ENCODE measurements around the gene BCL2L12. TPM values are rescaled to one million over a fixed set of nuclear protein-coding genes. Genes with fewer than 3 reads are reported as not detected.
A peak's percentile ranks its signal among the peaks of the same experiment; 100 is the strongest.

Gene BCL2L12
- total and polyA plus RNA-seq, 9 donors: 6.7 to 21.0 (median 15.6) TPM

DNA sequence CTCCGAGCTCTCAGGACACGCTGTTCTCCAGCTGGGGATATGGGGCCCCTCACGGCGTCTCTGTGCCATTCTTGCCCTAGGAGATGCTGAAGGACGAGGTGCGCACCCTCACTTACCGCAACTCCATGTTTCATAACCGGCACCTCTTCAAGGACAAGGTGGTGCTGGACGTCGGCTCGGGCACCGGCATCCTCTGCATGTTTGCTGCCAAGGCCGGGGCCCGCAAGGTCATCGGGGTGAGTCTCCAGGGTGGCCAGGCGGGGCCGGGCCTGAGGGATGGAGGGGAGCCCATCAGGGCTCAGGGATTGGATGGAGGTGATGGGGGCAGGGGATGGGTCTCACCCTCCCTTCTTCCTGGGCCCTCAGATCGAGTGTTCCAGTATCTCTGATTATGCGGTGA is 16.1 kb downstream of the BCL2L12 start:
- intact Hi-C loops (cut with DNase I): loop anchor here in 1 of 4 donors (10.0 kb wide), 2 partner anchors 87 to 207 kb away; partner anchors contain the start of genes FLT3LG and PRR12
- no peaks in the 10 kb centered on the region for H3K9me3 ChIP-seq
- no peaks in the 10 kb centered on the region for H3K27me3 ChIP-seq
- DNase-seq: peak in 4 of 5 donors; percentile 31 to 50 (median 43)
- TF ChIP-seq EP300 (IDR thresholded peaks at IDR 0.05): no peak
- TF ChIP-seq, protein P1, sequence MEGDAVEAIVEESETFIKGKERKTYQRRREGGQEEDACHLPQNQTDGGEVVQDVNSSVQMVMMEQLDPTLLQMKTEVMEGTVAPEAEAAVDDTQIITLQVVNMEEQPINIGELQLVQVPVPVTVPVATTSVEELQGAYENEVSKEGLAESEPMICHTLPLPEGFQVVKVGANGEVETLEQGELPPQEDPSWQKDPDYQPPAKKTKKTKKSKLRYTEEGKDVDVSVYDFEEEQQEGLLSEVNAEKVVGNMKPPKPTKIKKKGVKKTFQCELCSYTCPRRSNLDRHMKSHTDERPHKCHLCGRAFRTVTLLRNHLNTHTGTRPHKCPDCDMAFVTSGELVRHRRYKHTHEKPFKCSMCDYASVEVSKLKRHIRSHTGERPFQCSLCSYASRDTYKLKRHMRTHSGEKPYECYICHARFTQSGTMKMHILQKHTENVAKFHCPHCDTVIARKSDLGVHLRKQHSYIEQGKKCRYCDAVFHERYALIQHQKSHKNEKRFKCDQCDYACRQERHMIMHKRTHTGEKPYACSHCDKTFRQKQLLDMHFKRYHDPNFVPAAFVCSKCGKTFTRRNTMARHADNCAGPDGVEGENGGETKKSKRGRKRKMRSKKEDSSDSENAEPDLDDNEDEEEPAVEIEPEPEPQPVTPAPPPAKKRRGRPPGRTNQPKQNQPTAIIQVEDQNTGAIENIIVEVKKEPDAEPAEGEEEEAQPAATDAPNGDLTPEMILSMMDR (IDR thresholded peaks at IDR 0.05): no peak
- no peak for TF ChIP-seq POLR2A (IDR thresholded peaks at IDR 0.05)
- 78 to 81% (median 79%) methylated on average over 19 of the region's 19 CpGs for WGBS, 3 donors
- H3K36me3 ChIP-seq: no peaks in the 10 kb centered on the region
- no peak overlapping the region for H3K27ac ChIP-seq
- H3K4me3 ChIP-seq: no peak overlapping the region
- peaks cover 6% of the 10 kb centered on the region for H3K4me1 ChIP-seq (ENCODE audit: insufficient read depth)

DNA sequence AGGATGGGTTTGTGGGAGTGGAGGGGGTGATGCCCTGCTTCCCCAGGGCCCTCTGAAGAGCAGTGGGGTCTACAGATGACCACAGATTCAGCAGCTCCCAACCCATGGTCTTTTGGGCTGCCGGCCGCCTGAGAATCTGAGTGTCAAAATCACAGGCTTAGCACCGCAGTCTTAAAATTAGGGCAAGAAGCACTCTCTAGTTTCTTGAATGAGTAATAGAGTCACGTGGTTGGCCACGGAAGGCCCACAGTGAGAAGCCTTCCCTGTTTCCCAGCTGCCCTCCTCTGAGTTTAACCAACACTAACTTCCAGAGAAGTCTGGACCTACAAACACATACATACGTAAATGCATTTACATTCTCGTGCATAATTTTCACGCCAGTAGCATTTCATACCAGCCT is 16.5 kb downstream of the BCL2L12 start:
- peaks cover 6% of the 10 kb centered on the region for H3K4me1 ChIP-seq (ENCODE audit: insufficient read depth)
- H3K4me3 ChIP-seq: no peak overlapping the region
- no peaks in the 10 kb centered on the region for H3K27me3 ChIP-seq
- intact Hi-C loops (cut with DNase I): loop anchor here in 1 of 4 donors (10.0 kb wide), 2 partner anchors 87 to 207 kb away; partner anchors contain the start of genes FLT3LG and PRR12
- H3K9me3 ChIP-seq: no peaks in the 10 kb centered on the region
- no peak overlapping the region for H3K27ac ChIP-seq
- H3K36me3 ChIP-seq: no peaks in the 10 kb centered on the region
- no peak for DNase-seq
- TF ChIP-seq POLR2A (IDR thresholded peaks at IDR 0.05) (no peak), EP300 (IDR thresholded peaks at IDR 0.05) (no peak)
- TF ChIP-seq, protein P1 (IDR thresholded peaks at IDR 0.05): no peak
- 80 to 81% (median 81%) methylated on average over 6 to 8 of the region's 8 CpGs for WGBS, 3 donors

DNA sequence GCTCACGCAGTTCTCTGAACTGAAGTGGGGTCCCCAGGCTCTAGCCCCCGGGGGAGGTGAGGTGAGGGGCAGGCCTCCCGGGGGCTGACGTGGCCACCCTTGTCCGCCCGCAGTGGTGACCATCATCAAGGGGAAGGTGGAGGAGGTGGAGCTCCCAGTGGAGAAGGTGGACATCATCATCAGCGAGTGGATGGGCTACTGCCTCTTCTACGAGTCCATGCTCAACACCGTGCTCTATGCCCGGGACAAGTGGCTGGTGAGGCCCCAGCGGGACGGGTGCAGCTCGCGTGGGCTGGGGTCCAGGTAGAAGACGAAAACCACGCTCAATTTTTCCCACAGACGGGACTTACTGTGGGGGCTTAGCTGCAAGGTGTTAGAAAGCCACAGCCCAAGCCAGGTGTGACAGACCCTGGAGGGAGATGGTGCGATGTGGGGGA is 18.1 kb downstream of the BCL2L12 start:
- H3K36me3 ChIP-seq: no peaks in the 10 kb centered on the region
- H3K4me3 ChIP-seq: no peak overlapping the region
- WGBS, 3 donors: 89 to 93% (median 92%) methylated on average over 18 of the region's 18 CpGs
- intact Hi-C loops (cut with DNase I): loop anchor here in 1 of 4 donors (10.0 kb wide), 2 partner anchors 89 to 209 kb away; partner anchors contain the start of genes FLT3LG and PRR12
- no peak for DNase-seq
- peaks cover 2% of the 10 kb centered on the region for H3K4me1 ChIP-seq (ENCODE audit: insufficient read depth)
- TF ChIP-seq, protein P1 (IDR thresholded peaks at IDR 0.05): no peak
- TF ChIP-seq EP300 (IDR thresholded peaks at IDR 0.05) (no peak), POLR2A (IDR thresholded peaks at IDR 0.05) (no peak)
- no peaks in the 10 kb centered on the region for H3K9me3 ChIP-seq
- H3K27me3 ChIP-seq: no peaks in the 10 kb centered on the region
- H3K27ac ChIP-seq: no peak overlapping the region

DNA sequence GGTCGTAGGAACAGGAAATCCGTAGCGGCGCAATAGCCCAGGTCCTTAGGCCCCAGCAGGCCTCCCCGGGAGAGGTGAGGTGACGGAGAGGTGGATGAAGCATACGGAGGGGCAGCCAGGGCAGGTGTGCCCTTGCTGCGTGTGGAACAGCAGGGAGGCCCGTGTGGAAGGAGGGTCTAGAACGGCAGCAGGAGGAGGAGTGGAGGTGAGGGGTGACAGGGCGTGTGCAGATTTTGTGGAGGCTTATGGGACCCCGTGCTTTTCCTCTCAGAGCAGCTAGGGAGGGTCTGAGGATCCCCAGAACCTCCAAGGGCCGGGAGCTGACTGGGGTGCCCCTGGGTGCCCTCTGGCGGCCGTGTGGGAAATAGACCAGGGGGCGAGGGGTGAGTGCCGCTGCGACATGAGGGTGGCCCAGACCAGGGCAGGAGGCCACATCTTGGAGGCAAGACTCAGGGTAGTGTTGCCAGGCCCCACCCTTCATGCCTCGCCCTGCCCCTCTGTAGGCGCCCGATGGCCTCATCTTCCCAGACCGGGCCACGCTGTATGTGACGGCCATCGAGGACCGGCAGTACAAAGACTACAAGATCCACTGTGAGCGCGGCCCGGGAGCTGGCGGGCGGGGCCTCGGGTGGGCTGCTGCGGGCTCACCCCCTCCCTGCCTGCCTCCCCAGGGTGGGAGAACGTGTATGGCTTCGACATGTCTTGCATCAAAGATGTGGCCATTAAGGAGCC is 18.7 kb downstream of the BCL2L12 start:
- intact Hi-C loops (cut with DNase I): loop anchor here in 1 of 4 donors (10.0 kb wide), 2 partner anchors 90 to 210 kb away; partner anchors contain the start of genes FLT3LG and PRR12
- 77 to 82% (median 81%) methylated on average over 35 of the region's 35 CpGs for WGBS, 3 donors

More for the DNA sequence above, 18.7 kb downstream of the BCL2L12 start:
- Histone ChIP-seq H3K4me3 (no peak overlapping the region), H3K4me1 (ENCODE audit: insufficient read depth) (peaks cover 2% of the 10 kb centered on the region), H3K9me3 (no peaks in the 10 kb centered on the region), H3K27ac (no peak overlapping the region), H3K27me3 (no peaks in the 10 kb centered on the region), H3K36me3 (no peaks in the 10 kb centered on the region)
- TF ChIP-seq, protein P1 (IDR thresholded peaks at IDR 0.05): no peak
- TF ChIP-seq POLR2A (IDR thresholded peaks at IDR 0.05) (no peak), EP300 (IDR thresholded peaks at IDR 0.05) (no peak)
- peak in 3 of 5 donors; percentile 30 to 40 (median 37) for DNase-seq

Data from ovary (tissue), 9 donors.